ENCODE results near the gene GRM8.

Gene GRM8

DNA sequence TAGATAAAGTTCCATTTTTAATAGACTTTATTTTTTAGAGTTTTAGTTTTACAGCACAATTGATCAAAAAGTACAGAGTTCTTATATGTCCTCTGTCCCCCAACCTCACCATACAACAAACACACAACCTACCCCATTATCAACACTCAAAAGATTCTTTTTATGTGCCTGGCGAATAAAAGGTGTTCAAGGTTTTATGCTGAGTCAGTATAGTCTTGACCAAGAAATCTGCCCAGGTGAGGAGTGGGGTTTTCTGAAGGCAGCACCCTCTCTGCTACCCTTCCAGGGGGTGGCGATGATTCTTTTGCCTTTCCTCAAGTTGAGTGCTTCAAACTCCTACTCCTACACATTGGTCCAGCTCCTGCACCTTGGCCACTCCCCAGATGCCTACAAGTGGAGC lies 222.9 kb downstream of the GRM8 start:
- no peak for TF ChIP-seq FOXK2 (IDR thresholded peaks at IDR 0.05)
- TF ChIP-seq FOXM1 (IDR thresholded peaks at IDR 0.05; ENCODE audit: borderline replicate concordance): no peak
- no peak for TF ChIP-seq TARDBP (IDR thresholded peaks at IDR 0.05)
- no peak for TF ChIP-seq SP1 (IDR thresholded peaks at IDR 0.05)
- no peak for TF ChIP-seq SUZ12 (IDR thresholded peaks at IDR 0.05)
- no peak for TF ChIP-seq ZNF384 (IDR thresholded peaks at IDR 0.05)
- no peak for TF ChIP-seq NFRKB (IDR thresholded peaks at IDR 0.05)
- TF ChIP-seq ARNT (IDR thresholded peaks at IDR 0.05): no peak
- TF ChIP-seq PKNOX1 (IDR thresholded peaks at IDR 0.05): no peak
- no peak for TF ChIP-seq CTBP1 (IDR thresholded peaks at IDR 0.05; ENCODE audit: borderline replicate concordance)
- POLR2A ChIA-PET: no interaction called here
- no peak for DNase-seq (ENCODE audit: extremely low spot score)
- CTCF ChIA-PET: no interaction called here

DNA sequence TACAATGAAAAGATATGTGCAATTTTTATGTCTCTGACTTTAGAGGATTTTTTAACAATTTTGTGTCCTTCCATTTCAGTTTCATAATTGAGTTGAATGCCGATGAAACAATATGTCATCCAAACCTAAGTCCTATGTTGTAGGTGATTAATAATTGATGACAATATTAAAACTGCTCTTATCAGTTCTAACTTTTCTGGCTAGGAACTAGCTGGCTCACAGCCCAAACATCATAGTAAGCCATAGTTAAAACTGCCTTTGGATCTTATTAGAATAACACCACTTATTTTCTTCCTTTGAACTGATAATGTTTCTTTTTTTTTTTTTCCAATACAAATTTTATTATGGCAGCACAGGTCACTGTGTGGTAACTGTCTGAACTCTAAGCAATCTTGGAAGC lies 230.9 kb downstream of the GRM8 start:
- ChIA-PET POLR2A (no interaction called here), CTCF (no interaction called here)
- TF ChIP-seq HDGF (IDR thresholded peaks at IDR 0.05; ENCODE audit: borderline replicate concordance): no peak
- no peak for TF ChIP-seq FOXA1 (IDR thresholded peaks at IDR 0.05)
- no peak for TF ChIP-seq LEF1 (IDR thresholded peaks at IDR 0.05; ENCODE audit: borderline replicate concordance)
- TF ChIP-seq ELF4 (IDR thresholded peaks at IDR 0.05): no peak
- TF ChIP-seq FOXK2 (IDR thresholded peaks at IDR 0.05): no peak
- TF ChIP-seq FOXM1 (IDR thresholded peaks at IDR 0.05; ENCODE audit: borderline replicate concordance): no peak
- TF ChIP-seq CTBP1 (IDR thresholded peaks at IDR 0.05; ENCODE audit: borderline replicate concordance): no peak
- TF ChIP-seq BHLHE40 (IDR thresholded peaks at IDR 0.05; ENCODE audit: borderline replicate concordance): no peak
- TF ChIP-seq L3MBTL2 (conservative IDR thresholded peaks at IDR 0.05): no peak
- TF ChIP-seq ARNT (IDR thresholded peaks at IDR 0.05): no peak
- TF ChIP-seq ZNF384 (IDR thresholded peaks at IDR 0.05): no peak
- no peak for TF ChIP-seq SUZ12 (IDR thresholded peaks at IDR 0.05)
- no peak for DNase-seq (ENCODE audit: extremely low spot score)

GRCh38 chr7:127021019-127021738 lies 231.6 kb downstream of the GRM8 start:
- POLR2A ChIA-PET: no interaction called here
- TF ChIP-seq ARNT (IDR thresholded peaks at IDR 0.05) (no peak), TARDBP (IDR thresholded peaks at IDR 0.05) (no peak), SUZ12 (IDR thresholded peaks at IDR 0.05) (no peak), FOXK2 (IDR thresholded peaks at IDR 0.05) (no peak), FOXA1 (IDR thresholded peaks at IDR 0.05) (no peak), FOXM1 (IDR thresholded peaks at IDR 0.05; ENCODE audit: borderline replicate concordance) (no peak), CTBP1 (IDR thresholded peaks at IDR 0.05; ENCODE audit: borderline replicate concordance) (no peak), ELF4 (IDR thresholded peaks at IDR 0.05) (no peak), L3MBTL2 (conservative IDR thresholded peaks at IDR 0.05) (no peak), PKNOX1 (IDR thresholded peaks at IDR 0.05) (no peak), NFRKB (IDR thresholded peaks at IDR 0.05) (no peak), BHLHE40 (IDR thresholded peaks at IDR 0.05; ENCODE audit: borderline replicate concordance) (no peak)
- DNase-seq (ENCODE audit: extremely low spot score): no peak
- CTCF ChIA-PET: no interaction called here

DNA sequence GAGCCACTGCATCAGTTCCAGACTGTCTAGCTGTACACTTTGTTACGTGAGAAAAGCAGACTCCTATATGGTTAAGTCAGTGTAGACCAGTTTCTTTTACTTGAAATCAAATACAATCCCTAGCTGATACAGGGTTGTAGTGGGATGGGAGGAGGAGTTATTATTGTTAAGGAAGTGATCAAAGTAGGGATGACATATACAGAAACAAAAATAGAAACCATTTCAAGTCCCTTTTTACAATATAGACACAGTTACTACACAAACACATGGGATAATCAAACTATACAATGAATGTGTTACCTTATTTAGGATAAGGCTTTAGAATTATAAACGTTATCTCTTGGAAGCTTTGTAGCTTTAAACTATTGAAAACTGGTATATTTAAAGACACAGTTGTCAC lies 233.9 kb downstream of the GRM8 start:
- ChIA-PET CTCF (no interaction called here), POLR2A (no interaction called here)
- DNase-seq (ENCODE audit: extremely low spot score): no peak
- TF ChIP-seq SUZ12 (IDR thresholded peaks at IDR 0.05) (no peak), ARNT (IDR thresholded peaks at IDR 0.05) (no peak), L3MBTL2 (conservative IDR thresholded peaks at IDR 0.05) (no peak), ELF4 (IDR thresholded peaks at IDR 0.05) (no peak), SP1 (IDR thresholded peaks at IDR 0.05) (no peak), LEF1 (IDR thresholded peaks at IDR 0.05; ENCODE audit: borderline replicate concordance) (no peak)

- no peak for DNase-seq (ENCODE audit: extremely low spot score)
- POLR2A ChIA-PET: no interaction called here
- no peak for TF ChIP-seq SUZ12 (IDR thresholded peaks at IDR 0.05)
- no peak for TF ChIP-seq TARDBP (IDR thresholded peaks at IDR 0.05)
- no peak for TF ChIP-seq HDGF (IDR thresholded peaks at IDR 0.05; ENCODE audit: borderline replicate concordance)
- CTCF ChIA-PET: no interaction called here
These were observed 235.5 kb downstream of the GRM8 start for GRCh38 chr7:127017196-127017595.

DNA sequence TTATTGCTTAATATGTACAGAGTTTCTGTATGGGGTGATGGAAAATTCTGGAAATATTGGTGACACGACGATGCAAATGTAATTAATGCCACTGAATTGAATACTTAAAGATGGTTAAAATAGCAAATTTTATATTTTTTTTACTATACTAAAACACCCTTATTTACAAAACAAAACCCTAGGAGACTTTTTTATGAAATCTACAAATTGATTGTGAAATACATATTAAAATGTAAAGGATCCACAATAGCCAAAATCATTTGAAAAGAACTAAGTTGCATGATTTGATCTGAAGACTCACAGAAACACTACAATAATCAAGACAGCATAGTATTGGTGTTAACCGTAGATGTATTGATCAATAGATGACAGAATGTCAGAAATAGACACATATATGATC lies 252.0 kb downstream of the GRM8 start:
- TF ChIP-seq FOXA1 (IDR thresholded peaks at IDR 0.05) (no peak), ELF4 (IDR thresholded peaks at IDR 0.05) (no peak), HDGF (IDR thresholded peaks at IDR 0.05; ENCODE audit: borderline replicate concordance) (no peak), L3MBTL2 (conservative IDR thresholded peaks at IDR 0.05) (no peak), FOXK2 (IDR thresholded peaks at IDR 0.05) (no peak), ZNF384 (IDR thresholded peaks at IDR 0.05) (no peak), CTBP1 (IDR thresholded peaks at IDR 0.05; ENCODE audit: borderline replicate concordance) (no peak), SUZ12 (IDR thresholded peaks at IDR 0.05) (no peak), BHLHE40 (IDR thresholded peaks at IDR 0.05; ENCODE audit: borderline replicate concordance) (no peak), NFRKB (IDR thresholded peaks at IDR 0.05) (no peak), ARNT (IDR thresholded peaks at IDR 0.05) (no peak), FOXM1 (IDR thresholded peaks at IDR 0.05; ENCODE audit: borderline replicate concordance) (no peak), LEF1 (IDR thresholded peaks at IDR 0.05; ENCODE audit: borderline replicate concordance) (no peak), TARDBP (IDR thresholded peaks at IDR 0.05) (no peak), SP1 (IDR thresholded peaks at IDR 0.05) (no peak), PKNOX1 (IDR thresholded peaks at IDR 0.05) (no peak)
- CTCF ChIA-PET: no interaction called here
- POLR2A ChIA-PET: no interaction called here
- no peak for DNase-seq (ENCODE audit: extremely low spot score)

All from HEK293T (cell line).